Astrocyte (in vitro differentiated cells and primary cell): ENCODE results near the gene OVOL1. TPM values are rescaled to one million over a fixed set of nuclear protein-coding genes. Genes with fewer than 3 reads are reported as not detected.

Experiments used
- DNase-seq: peaks from one replicate; pipeline ENCODE4 v3.0.0-alpha.2; 2010; ENCODE audit warnings: low read depth
- FAIRE-seq: peaks from 2 replicates; lab custom pipeline; 2011; peaks lifted over from hg19 to GRCh38; lab: Jason Lieb, UNC
- H2AFZ ChIP-seq: 2 replicates; pipeline ENCODE4 v1.6.0; 2012; ENCODE audit warnings: low read depth, low read length, inconsistent platforms
- H3K27ac ChIP-seq: 2 replicates; pipeline ENCODE4 v1.5.1; 2011; ENCODE audit warnings: low read depth, low read length, inconsistent platforms
- H3K27me3 ChIP-seq: 2 replicates; pipeline ENCODE4 v1.6.0; 2011; ENCODE audit warnings: low read length, inconsistent platforms; ENCODE audit not compliant: insufficient read depth
- H3K36me3 ChIP-seq: 2 replicates; pipeline ENCODE4 v1.5.1; 2011; ENCODE audit warnings: low read length, inconsistent platforms; ENCODE audit not compliant: insufficient read depth
- H3K4me1 ChIP-seq: 2 replicates; pipeline ENCODE4 v1.5.1; 2011; ENCODE audit warnings: low read length, inconsistent platforms; ENCODE audit not compliant: insufficient read depth
- H3K4me2 ChIP-seq: 2 replicates; pipeline ENCODE4 v1.6.0; 2012; ENCODE audit warnings: low read length, inconsistent platforms
- H3K4me3 ChIP-seq: 2 replicates; pipeline ENCODE4 v1.5.1; 2011; ENCODE audit warnings: low read depth, mild to moderate bottlenecking, low read length, inconsistent platforms; ENCODE audit not compliant: insufficient read depth
- H3K79me2 ChIP-seq: 2 replicates; pipeline ENCODE4 v1.6.0; 2012; ENCODE audit warnings: mild to moderate bottlenecking, low read length, inconsistent platforms; ENCODE audit not compliant: insufficient read depth
- H3K9ac ChIP-seq: 2 replicates; pipeline ENCODE4 v1.6.0; 2012; ENCODE audit warnings: mild to moderate bottlenecking, low read length, inconsistent platforms
- H3K9me3 ChIP-seq: 2 replicates; pipeline ENCODE4 v1.5.1; 2012; ENCODE audit warnings: low read depth, mild to moderate bottlenecking, low read length, inconsistent platforms; ENCODE audit not compliant: insufficient read depth
- H4K20me1 ChIP-seq: 2 replicates; pipeline ENCODE4 v1.6.0; 2012; ENCODE audit warnings: low read length, inconsistent platforms; ENCODE audit not compliant: insufficient read depth
- H3K27ac Mint-ChIP-seq: one replicate; pipeline ENCODE4 v1.8.0; 2021; ENCODE audit warnings: mild to moderate bottlenecking, mixed read lengths; ENCODE audit not compliant: unreplicated experiment
- H3K27me3 Mint-ChIP-seq: one replicate; pipeline ENCODE4 v1.8.0; 2021; ENCODE audit warnings: low read depth, mixed read lengths; ENCODE audit not compliant: unreplicated experiment
- H3K36me3 Mint-ChIP-seq: one replicate; pipeline ENCODE4 v1.8.0; 2021; ENCODE audit warnings: low read depth, mixed read lengths; ENCODE audit not compliant: unreplicated experiment
- H3K4me1 Mint-ChIP-seq: one replicate; pipeline ENCODE4 v1.8.0; 2021; ENCODE audit warnings: low read depth, mixed read lengths; ENCODE audit not compliant: unreplicated experiment
- H3K4me3 Mint-ChIP-seq: one replicate; pipeline ENCODE4 v1.8.0; 2021; ENCODE audit warnings: mild to moderate bottlenecking, moderate library complexity, mixed read lengths; ENCODE audit not compliant: unreplicated experiment
- H3K9me3 Mint-ChIP-seq: one replicate; pipeline ENCODE4 v1.8.0; 2021; ENCODE audit warnings: mild to moderate bottlenecking, mixed read lengths; ENCODE audit not compliant: unreplicated experiment
- EZH2 ChIP-seq: IDR thresholded peaks from 2 replicates; pipeline ENCODE4 v1.6.1; 2012; ENCODE audit warnings: mild to moderate bottlenecking, low read length, inconsistent platforms; ENCODE audit not compliant: insufficient read depth
- total RNA-seq: library from RNA; stranded (reverse); gene quantifications from 2 replicates; pipeline ENCODE4 v1.2.1, GENCODE V29; 2021
- TF ChIP-seq, protein P1 (sequence below): IDR thresholded peaks from 2 replicates; pipeline ENCODE4 v1.5.1; 2011; ENCODE audit warnings: low read depth, mild to moderate bottlenecking, inconsistent platforms, low read length, moderate library complexity; ENCODE audit not compliant: insufficient read depth

Gene OVOL1
- total RNA-seq, 1 donor from 2014 or later: 1.0 TPM

DNA sequence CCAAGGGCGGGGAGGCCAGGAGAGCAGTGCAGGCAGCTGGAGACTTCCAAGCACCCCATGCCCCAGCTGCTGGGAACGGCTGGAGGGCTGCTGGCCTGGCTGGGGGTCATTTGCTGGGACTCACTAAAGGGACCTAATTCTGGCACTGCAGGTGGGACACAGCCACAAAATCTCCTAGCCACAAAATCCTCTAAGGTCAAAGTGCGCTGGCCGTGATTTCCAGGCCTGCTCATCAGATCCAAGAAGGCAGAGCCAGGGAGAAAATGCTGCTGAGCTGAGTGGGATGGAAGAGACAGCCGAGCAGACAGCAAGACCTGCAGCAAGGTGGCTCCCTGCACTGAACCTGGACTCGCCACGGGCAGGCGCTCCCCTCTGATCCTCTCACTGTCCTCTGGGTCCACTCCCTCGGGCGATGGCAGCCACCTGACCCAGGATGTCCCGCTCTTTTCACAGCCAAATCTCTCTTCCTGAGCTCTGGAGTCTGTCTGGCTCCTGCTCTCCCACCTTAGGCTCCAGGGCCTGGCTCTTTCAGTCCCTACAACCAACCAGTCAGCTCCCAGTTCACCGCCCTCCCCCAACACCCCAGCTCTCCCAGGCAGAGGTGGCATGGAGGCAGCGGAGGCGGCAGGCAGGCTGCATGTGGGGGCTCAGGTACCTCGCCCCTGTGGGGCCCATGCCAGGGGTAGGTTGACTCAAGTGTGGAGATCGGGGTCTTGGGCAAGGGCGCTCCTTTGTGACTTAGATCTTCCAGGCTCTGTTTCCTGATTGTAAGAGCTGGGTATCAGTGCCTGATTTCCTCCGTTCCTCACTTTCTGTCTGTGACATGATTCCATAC, 14.5 kb downstream of the OVOL1 start:
- Histone ChIP-seq H2AFZ (no peak overlapping the region), H3K4me1 (no peaks in the 10 kb centered on the region), H3K9me3 (no peaks in the 10 kb centered on the region), H3K4me2 (no peak overlapping the region), H3K9ac (no peak overlapping the region), H3K27me3 (peaks cover 16% of the 10 kb centered on the region), H3K79me2 (no peaks in the 10 kb centered on the region), H3K4me3 (no peak overlapping the region), H3K27ac (no peak overlapping the region), H3K36me3 (no peaks in the 10 kb centered on the region), H4K20me1 (no peaks in the 10 kb centered on the region)
- no peak for FAIRE-seq
- Mint-ChIP-seq H3K4me3 (no peak overlapping the region), H3K9me3 (no peaks in the 10 kb centered on the region), H3K27me3 (peaks cover 36% of the 10 kb centered on the region), H3K36me3 (no peaks in the 10 kb centered on the region), H3K4me1 (no peaks in the 10 kb centered on the region), H3K27ac (no peak overlapping the region)
- TF ChIP-seq EZH2: no peak
- TF ChIP-seq, protein P1, sequence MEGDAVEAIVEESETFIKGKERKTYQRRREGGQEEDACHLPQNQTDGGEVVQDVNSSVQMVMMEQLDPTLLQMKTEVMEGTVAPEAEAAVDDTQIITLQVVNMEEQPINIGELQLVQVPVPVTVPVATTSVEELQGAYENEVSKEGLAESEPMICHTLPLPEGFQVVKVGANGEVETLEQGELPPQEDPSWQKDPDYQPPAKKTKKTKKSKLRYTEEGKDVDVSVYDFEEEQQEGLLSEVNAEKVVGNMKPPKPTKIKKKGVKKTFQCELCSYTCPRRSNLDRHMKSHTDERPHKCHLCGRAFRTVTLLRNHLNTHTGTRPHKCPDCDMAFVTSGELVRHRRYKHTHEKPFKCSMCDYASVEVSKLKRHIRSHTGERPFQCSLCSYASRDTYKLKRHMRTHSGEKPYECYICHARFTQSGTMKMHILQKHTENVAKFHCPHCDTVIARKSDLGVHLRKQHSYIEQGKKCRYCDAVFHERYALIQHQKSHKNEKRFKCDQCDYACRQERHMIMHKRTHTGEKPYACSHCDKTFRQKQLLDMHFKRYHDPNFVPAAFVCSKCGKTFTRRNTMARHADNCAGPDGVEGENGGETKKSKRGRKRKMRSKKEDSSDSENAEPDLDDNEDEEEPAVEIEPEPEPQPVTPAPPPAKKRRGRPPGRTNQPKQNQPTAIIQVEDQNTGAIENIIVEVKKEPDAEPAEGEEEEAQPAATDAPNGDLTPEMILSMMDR: no peak
- no peak for DNase-seq

DNA sequence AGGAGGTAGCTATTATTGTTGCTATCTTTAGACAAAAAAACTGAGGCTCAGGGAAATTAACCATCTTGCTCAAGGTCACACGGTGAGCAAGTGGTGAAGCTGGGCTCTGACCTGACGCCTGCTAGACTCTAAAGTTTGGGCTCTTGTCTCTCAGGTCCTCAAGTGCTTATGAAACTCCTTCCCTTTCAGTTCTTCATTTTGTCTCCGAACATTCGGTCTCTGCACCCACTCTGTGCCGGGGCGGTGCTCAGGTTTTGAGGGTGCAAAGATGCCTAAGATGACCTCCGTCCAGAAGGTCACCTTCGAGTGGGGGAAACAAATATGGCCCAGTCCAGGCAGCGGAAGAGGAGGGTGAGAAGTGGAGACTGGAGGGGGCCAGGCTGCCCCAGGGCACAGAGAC, 16.0 kb downstream of the OVOL1 start:
- peak overlapping the region; percentile 50 for H3K4me3 Mint-ChIP-seq
- H3K27ac ChIP-seq: no peak overlapping the region
- H3K36me3 Mint-ChIP-seq: no peaks in the 10 kb centered on the region
- no peak overlapping the region for H3K27ac Mint-ChIP-seq
- H3K9me3 ChIP-seq: no peaks in the 10 kb centered on the region
- no peaks in the 10 kb centered on the region for H3K36me3 ChIP-seq
- H3K4me1 ChIP-seq: no peaks in the 10 kb centered on the region
- H3K79me2 ChIP-seq: no peaks in the 10 kb centered on the region
- H4K20me1 ChIP-seq: no peaks in the 10 kb centered on the region
- H3K9me3 Mint-ChIP-seq: no peaks in the 10 kb centered on the region
- no peak overlapping the region for H3K4me3 ChIP-seq
- no peak overlapping the region for H3K9ac ChIP-seq
- H3K27me3 ChIP-seq: peaks cover 20% of the 10 kb centered on the region
- FAIRE-seq: no peak
- H3K27me3 Mint-ChIP-seq: peaks cover 27% of the 10 kb centered on the region
- no peak overlapping the region for H2AFZ ChIP-seq
- TF ChIP-seq, protein P1: no peak
- no peak for TF ChIP-seq EZH2
- no peak overlapping the region for H3K4me2 ChIP-seq
- no peak for DNase-seq
- no peaks in the 10 kb centered on the region for H3K4me1 Mint-ChIP-seq
